GM21717 (cell line): ENCODE data around the gene TTLL11.

Experiments used
- ATAC-seq: cut with Tn5 transposase; IDR thresholded peaks from one replicate; pipeline ENCODE4 v1.9.1; 2021; ENCODE audit warnings: mild to moderate bottlenecking, moderate library complexity; ENCODE audit not compliant: unreplicated experiment

TTLL11 gene

GRCh38 chr9:122053064-122053463, 40.0 kb downstream of the TTLL11 start:
- no peak for ATAC-seq

GRCh38 chr9:122051351-122052321, 41.5 kb downstream of the TTLL11 start:
- ATAC-seq, result peak; percentile 78

- no peak for ATAC-seq
Observed at GRCh38 chr9:122050167-122050566, 42.9 kb downstream of the TTLL11 start.

GRCh38 chr9:122042056-122042455, 51.1 kb downstream of the TTLL11 start:
- ATAC-seq, result no peak

GRCh38 chr9:122040561-122041242, 52.4 kb downstream of the TTLL11 start:
- no peak for ATAC-seq

GRCh38 chr9:122039234-122039633, 53.9 kb downstream of the TTLL11 start:
- no peak for ATAC-seq

GRCh38 chr9:122036988-122037387, 56.1 kb downstream of the TTLL11 start:
- ATAC-seq, result no peak

- no peak for ATAC-seq
Observed at GRCh38 chr9:122036408-122036807, 56.7 kb downstream of the TTLL11 start.

GRCh38 chr9:122033775-122034373, 59.2 kb downstream of the TTLL11 start:
- ATAC-seq, result no peak

- ATAC-seq, result no peak
Observed at GRCh38 chr9:122032346-122032745, 60.8 kb downstream of the TTLL11 start.

- ATAC-seq, result no peak
Observed at GRCh38 chr9:122031776-122032175, 61.3 kb downstream of the TTLL11 start.

GRCh38 chr9:122031157-122031556, 62.0 kb downstream of the TTLL11 start:
- ATAC-seq, result no peak

GRCh38 chr9:122030357-122030756, 62.8 kb downstream of the TTLL11 start:
- ATAC-seq, result no peak

GRCh38 chr9:122029898-122030297, 63.2 kb downstream of the TTLL11 start:
- ATAC-seq, result no peak

- no peak for ATAC-seq
Observed at GRCh38 chr9:122028089-122028488, 65.0 kb downstream of the TTLL11 start.

GRCh38 chr9:122020398-122020797, 72.7 kb downstream of the TTLL11 start:
- no peak for ATAC-seq

- ATAC-seq, result no peak
Observed at GRCh38 chr9:122016744-122017143, 76.4 kb downstream of the TTLL11 start.

GRCh38 chr9:122016309-122016708, 76.8 kb downstream of the TTLL11 start:
- ATAC-seq, result no peak

- no peak for ATAC-seq
Observed at GRCh38 chr9:122015170-122015821, 77.8 kb downstream of the TTLL11 start.

GRCh38 chr9:122011818-122012498, 81.2 kb downstream of the TTLL11 start:
- no peak for ATAC-seq

GRCh38 chr9:122008559-122008958, 84.5 kb downstream of the TTLL11 start:
- ATAC-seq, result no peak
